H1 (cell line): Measurements from ENCODE around the gene RWDD4. TPM values are rescaled to one million over a fixed set of nuclear protein-coding genes. Genes with fewer than 3 reads are reported as not detected.

Source experiments
- CTCF ChIA-PET: fragments of 300-600 bp; sonication (Branson Sonifier 250); formaldehyde crosslinking; loops from one replicate; lab custom pipeline; 2021; ENCODE audit not compliant: partially characterized antibody; lab: Charles Lee
- POLR2A ChIA-PET: fragments of 300-600 bp; sonication (Branson Sonifier 250); formaldehyde crosslinking; loops from one replicate; lab custom pipeline; 2021; ENCODE audit warnings: inconsistent platforms; ENCODE audit not compliant: partially characterized antibody; lab: Charles Lee
- DNase-seq, 2 experiments: peaks; one replicate each; pipeline versions ENCODE4 v3.0.0 to v3.0.0-alpha.2; 2010 to 2022; ENCODE audit warnings: low spot score in 2 of 2, low read depth in 1 of 2, mixed read lengths in 1 of 2
- FAIRE-seq: peaks from 2 replicates; lab custom pipeline; 2011; peaks lifted over from hg19 to GRCh38; lab: Jason Lieb, UNC
- H2AFZ ChIP-seq: 2 replicates; pipeline ENCODE4 v1.8.1; 2012; ENCODE audit warnings: low read length, inconsistent platforms
- H2AK5ac ChIP-seq: 2 replicates; pipeline ENCODE4 v1.6.1; 2013; ENCODE audit warnings: low read depth, low read length
- H2BK120ac ChIP-seq: replicated peaks from 2 replicates; pipeline ENCODE3; 2013; ENCODE audit warnings: low read depth, low read length, inconsistent platforms
- H2BK12ac ChIP-seq: 2 replicates; pipeline ENCODE4 v1.6.1; 2013; ENCODE audit warnings: low read depth, low read length
- H2BK15ac ChIP-seq: 2 replicates; pipeline ENCODE4 v1.6.1; 2013; ENCODE audit warnings: low read length
- H2BK20ac ChIP-seq: 2 replicates; pipeline ENCODE4 v1.6.1; 2013; ENCODE audit warnings: low read length
- H2BK5ac ChIP-seq: 2 replicates; pipeline ENCODE4 v1.6.1; 2013; ENCODE audit warnings: low read depth, low read length
- H3K14ac ChIP-seq: 2 replicates; pipeline ENCODE4 v1.6.1; 2013; ENCODE audit warnings: inconsistent platforms; ENCODE audit not compliant: insufficient read length
- H3K18ac ChIP-seq: 2 replicates; pipeline ENCODE4 v1.6.1; 2013; ENCODE audit warnings: low read length; ENCODE audit errors: extremely low read depth
- H3K23ac ChIP-seq: 2 replicates; pipeline ENCODE4 v1.6.1; 2013; ENCODE audit warnings: inconsistent platforms; ENCODE audit not compliant: insufficient read length
- H3K23me2 ChIP-seq: 2 replicates; pipeline ENCODE4 v1.6.1; 2013; ENCODE audit warnings: low read depth, low read length
- H3K27ac ChIP-seq: 2 replicates; pipeline ENCODE4 v1.6.1; 2011; ENCODE audit warnings: low read depth, low read length, inconsistent platforms
- H3K27me3 ChIP-seq, 4 experiments: replicated peaks in 1 of 4; 1 replicate in 1 of 4; 2 replicates in 3 of 4; pipeline versions ENCODE4 v1.6.1 to v1.8.1; 2011 to 2013; ENCODE audit warnings: low read length in 3 of 4, mild to moderate bottlenecking in 3 of 4, inconsistent platforms in 2 of 4, mixed read lengths in 2 of 4, moderate library complexity in 1 of 4; ENCODE audit not compliant: control insufficient read depth in 3 of 4, insufficient read depth in 3 of 4; ENCODE audit errors: extremely low read depth in 1 of 4
- H3K36me3 ChIP-seq, 4 experiments: 2 replicates each; pipeline versions ENCODE4 v1.6.1 to v1.8.1; 2011 to 2013; ENCODE audit warnings: mild to moderate bottlenecking in 4 of 4, low read length in 3 of 4, moderate library complexity in 2 of 4, control low read depth in 1 of 4, inconsistent platforms in 1 of 4; ENCODE audit not compliant: insufficient read depth in 4 of 4, control insufficient read depth in 2 of 4
- H3K4ac ChIP-seq: replicated peaks from 2 replicates; pipeline ENCODE3; 2013; ENCODE audit warnings: low read length, low read depth, mixed read lengths, inconsistent platforms; ENCODE audit not compliant: insufficient read length
- H3K4me1 ChIP-seq, 4 experiments: replicated peaks in 1 of 4; 1 replicate in 1 of 4; 2 replicates in 3 of 4; pipeline versions ENCODE4 v1.6.1 to v1.8.1; 2011 to 2013; ENCODE audit warnings: low read length in 3 of 4, inconsistent platforms in 2 of 4, mixed read lengths in 1 of 4; ENCODE audit not compliant: insufficient read depth in 4 of 4, control insufficient read depth in 3 of 4
- H3K4me2 ChIP-seq, 2 experiments: 2 replicates each; pipeline versions ENCODE4 v1.6.1 to v1.8.1; 2011 to 2013; ENCODE audit warnings: low read depth in 2 of 2, low read length in 2 of 2, control low read depth in 1 of 2, inconsistent platforms in 1 of 2, mild to moderate bottlenecking in 1 of 2; ENCODE audit not compliant: insufficient read depth in 1 of 2
- H3K4me3 ChIP-seq, 4 experiments: fragments of 200-600, 300-600 bp in 1 of 4; sonication (generic), shearing (Covaris generic), sonication (Bioruptor Twin) in 1 of 4; 2 replicates each; pipeline versions ENCODE4 v1.5.1 to v1.8.1; 2011 to 2016; ENCODE audit warnings: low read length in 4 of 4, low read depth in 3 of 4, control low read depth in 2 of 4, inconsistent platforms in 2 of 4, mild to moderate bottlenecking in 2 of 4, mixed read lengths in 1 of 4, moderate library complexity in 1 of 4; ENCODE audit not compliant: insufficient read depth in 2 of 4; ENCODE audit errors: extremely low read depth in 1 of 4
- H3K56ac ChIP-seq: replicated peaks from 2 replicates; pipeline ENCODE3; 2013; ENCODE audit warnings: low read depth, mild to moderate bottlenecking, mixed read lengths, low read length, inconsistent platforms; ENCODE audit not compliant: insufficient read length
- H3K79me1 ChIP-seq: 2 replicates; pipeline ENCODE4 v1.6.1; 2013; ENCODE audit warnings: low read depth, low read length, control low read depth
- H3K79me2 ChIP-seq, 2 experiments: 2 replicates each; pipeline versions ENCODE4 v1.6.1 to v1.8.1; 2012 to 2013; ENCODE audit warnings: low read length in 2 of 2, mild to moderate bottlenecking in 2 of 2, inconsistent platforms in 1 of 2; ENCODE audit not compliant: insufficient read depth in 2 of 2, control insufficient read depth in 1 of 2
- H3K9ac ChIP-seq, 4 experiments: replicated peaks in 1 of 4; 1 replicate in 1 of 4; 2 replicates in 3 of 4; pipeline versions ENCODE4 v1.6.1 to v1.8.1; 2011 to 2013; ENCODE audit warnings: low read depth in 3 of 4, low read length in 3 of 4, control low read depth in 2 of 4, mild to moderate bottlenecking in 2 of 4, moderate library complexity in 2 of 4, inconsistent platforms in 1 of 4; ENCODE audit errors: extremely low read depth in 1 of 4
- H3K9me3 ChIP-seq, 2 experiments: 2 replicates each; pipeline versions ENCODE4 v1.6.1 to v1.8.1; 2012 to 2013; ENCODE audit warnings: mild to moderate bottlenecking in 2 of 2, moderate library complexity in 2 of 2, control low read depth in 1 of 2, inconsistent platforms in 1 of 2, low read depth in 1 of 2, low read length in 1 of 2, mixed read lengths in 1 of 2; ENCODE audit not compliant: insufficient read depth in 2 of 2
- H4K20me1 ChIP-seq, 2 experiments: replicated peaks in 1 of 2; 2 replicates each; pipeline versions ENCODE3 to v1.8.1; 2011 to 2013; ENCODE audit warnings: inconsistent platforms in 2 of 2, low read length in 2 of 2, mild to moderate bottlenecking in 1 of 2; ENCODE audit not compliant: insufficient read depth in 2 of 2, control insufficient read depth in 1 of 2
- H4K5ac ChIP-seq: 2 replicates; pipeline ENCODE4 v1.6.1; 2013; ENCODE audit warnings: low read length, low read depth, mixed read lengths, inconsistent platforms; ENCODE audit not compliant: insufficient read length
- H4K8ac ChIP-seq: 2 replicates; pipeline ENCODE4 v1.8.0; 2013; ENCODE audit warnings: mild to moderate bottlenecking, moderate library complexity, low read length, inconsistent platforms; ENCODE audit not compliant: insufficient read depth; ENCODE audit errors: extremely low read depth
- H4K91ac ChIP-seq: replicated peaks from 2 replicates; pipeline ENCODE3; 2013; ENCODE audit warnings: low read length, mixed read lengths, inconsistent platforms; ENCODE audit not compliant: insufficient read length
- CBX5 ChIP-seq: fragments of 300-800, 300-1000 bp; sonication (generic); IDR thresholded peaks from 2 replicates; pipeline ENCODE4 v1.7.1; 2016; ENCODE audit warnings: antibody characterized with exemption, low read length, low read depth
- EZH2 ChIP-seq: fragments of 200-600 bp; sonication (generic); IDR thresholded peaks from 2 replicates; pipeline ENCODE4 v1.7.1; 2012; ENCODE audit warnings: low read depth, mild to moderate bottlenecking, moderate library complexity, low read length, inconsistent platforms; ENCODE audit not compliant: severe bottlenecking
- KDM4A ChIP-seq: IDR thresholded peaks from one replicate; pipeline ENCODE4 v1.7.1; 2012; ENCODE audit warnings: low read depth, mild to moderate bottlenecking, moderate library complexity, low read length, inconsistent platforms; ENCODE audit not compliant: severe bottlenecking
- MAX ChIP-seq: IDR thresholded peaks from 2 replicates; pipeline ENCODE4 v1.6.1; 2012; ENCODE audit warnings: inconsistent platforms
- POLR2AphosphoS5 ChIP-seq: IDR thresholded peaks from 2 replicates; pipeline ENCODE4 v1.6.1; 2011; ENCODE audit warnings: low read depth, low read length
- SRF ChIP-seq: IDR thresholded peaks from 2 replicates; pipeline ENCODE4 v1.6.1; 2011; ENCODE audit warnings: mild to moderate bottlenecking, low read depth, low read length, moderate library complexity
- TAF7 ChIP-seq: optimal IDR thresholded peaks from 2 replicates; pipeline ENCODE3; 2011; ENCODE audit warnings: low read depth, mild to moderate bottlenecking, inconsistent platforms, low read length, moderate library complexity, borderline replicate concordance
- WGBS, 2 experiments: shearing (Covaris generic) in 1 of 2; methylation state at CpG; one replicate each; pipeline versions ENCODE4 v1.1.6 to v1.1.7; 2013 to 2015; ENCODE audit warnings: low lambda C conversion rate in 2 of 2, mixed read lengths in 2 of 2, inconsistent platforms in 1 of 2, low coverage in 1 of 2, missing lambda C conversion rate in 1 of 2; ENCODE audit not compliant: insufficient replicate concordance in 2 of 2, insufficient coverage in 1 of 2, insufficient read length in 1 of 2; ENCODE audit errors: extremely low coverage in 1 of 2, missing lambda C conversion rate in 1 of 2; 5-methylcytosine and 5-hydroxymethylcytosine counted together
- long read RNA-seq, 2 experiments: library from RNA in 1 of 2; library from capped mRNA in 1 of 2; stranded (forward); transcript quantifications; one replicate each; pipeline ENCODE4 v2.0.0, GENCODE V29; 2021; ENCODE audit warnings: inconsistent platforms in 1 of 2
- polyA minus RNA-seq, 3 experiments: library from RNA; depleted of rRNA, polyadenylated mRNA; stranded (reverse); fragments of >200 nt; gene quantifications; 1 replicate in 2 of 3; 2 replicates in 1 of 3; pipeline ENCODE4 v1.2.3, GENCODE V29; 2011
- polyA plus RNA-seq, 7 experiments: library from polyadenylated mRNA; depleted of rRNA in 3 of 7; stranded (reverse) in 5 of 7; unstranded in 2 of 7; fragments of >200 nt in 5 of 7; fragments of 200-250 nt in 2 of 7; gene quantifications; 1 replicate in 5 of 7; 2 replicates in 1 of 7; 4 replicates in 1 of 7; pipeline versions ENCODE4 v1.2.1 to v1.2.3, GENCODE V29; 2011 to 2013; ENCODE audit warnings: missing spikeins in 2 of 7, mixed read lengths in 2 of 7
- total RNA-seq: library from RNA; stranded (reverse); fragmentation: NEBNext Ultra II Directional; extraction: Animal tissue kit (Norgen Biotek cat#: 25700); gene quantifications from 2 replicates; pipeline ENCODE4 v1.2.1, GENCODE V29; 2021

RWDD4 gene
- total RNA-seq (18.5 and 18.9 TPM in 2 replicates), polyA plus RNA-seq (2011; rRNA removed) (4.0 and 5.4 TPM in 2 replicates), polyA minus RNA-seq (2011; rRNA and poly(A)+ RNA removed) (1.3 and 2.0 TPM in 2 replicates)
- polyA plus RNA-seq (2011; cell fraction: cytosol; rRNA removed): 7.0 TPM
- polyA plus RNA-seq (2011; cell fraction: nucleus; rRNA removed): 4.4 TPM
- 6.4 to 9.0 TPM (median 6.7 TPM) in 4 replicates for polyA plus RNA-seq (2012, experiment 1 of 2)
- 2.2 TPM for polyA plus RNA-seq (2012, experiment 2 of 2)
- polyA plus RNA-seq (2013, experiment 1 of 2): 24.9 TPM
- polyA plus RNA-seq (2013, experiment 2 of 2): 25.3 TPM
- polyA minus RNA-seq (2011; cell fraction: cytosol; rRNA and poly(A)+ RNA removed): 2.9 TPM
- 5.5 TPM for polyA minus RNA-seq (2011; cell fraction: nucleus; rRNA and poly(A)+ RNA removed)
- long read RNA-seq, experiment 1, transcript RWDD4-202 (7 exons, 2,590 nt): major isoform, 15 of 26 reads
- long read RNA-seq, experiment 1, partial matches to known transcripts: 3 of 26 reads
- long read RNA-seq, experiment 1, other reads (novel, unspliced or antisense): 8 of 26 reads
- long read RNA-seq, experiment 2, transcript RWDD4-202 (7 exons, 2,590 nt): major isoform, 5 of 6 reads
- long read RNA-seq, experiment 2, partial matches to known transcripts: 0 of 6 reads
- long read RNA-seq, experiment 2, other reads (novel, unspliced or antisense): 1 of 6 reads

- peak within 1 kb of the TSS; percentile 60; the same call in 1 of the 2 replicates for H2BK12ac ChIP-seq
- peaks cover 0 to 4% (median 0%) of the 10 kb centered on the region in 4 experiments; a peak in 3 of 7 replicates for H3K4me1 ChIP-seq
- CTCF ChIA-PET: no interaction called here
- FAIRE-seq: no peak
- H2BK120ac ChIP-seq: no peak within 1 kb of the TSS
- no peak within 1 kb of the TSS for H3K18ac ChIP-seq
- 0 out of 2 replicates have a peak, but pooled peaks cover 2% of the 10 kb centered on the region for H3K79me1 ChIP-seq
- H3K56ac ChIP-seq: no peak within 1 kb of the TSS
- peak within 1 kb of the TSS; percentile 78 for H3K4ac ChIP-seq
- H2AFZ ChIP-seq: peak within 1 kb of the TSS; percentile 89
- peak within 1 kb of the TSS; percentile 78 to 97 (median 84) for H3K9ac ChIP-seq
- H3K23me2 ChIP-seq: peaks cover 12% of the 10 kb centered on the region
- peak; percentile 94 for DNase-seq
- H3K27ac ChIP-seq: peak within 1 kb of the TSS; percentile 76
- no peak within 1 kb of the TSS for H2BK5ac ChIP-seq
- no peak within 1 kb of the TSS for H2BK20ac ChIP-seq
- H3K4me2 ChIP-seq: peak within 1 kb of the TSS; percentile 78 to 99
- H2BK15ac ChIP-seq: no peak within 1 kb of the TSS
- no peak within 1 kb of the TSS for H2AK5ac ChIP-seq
- peaks cover 0 to 35% of the 10 kb centered on the region in 2 experiments; a peak in 2 of 4 replicates for H3K79me2 ChIP-seq
- no peaks in the 10 kb centered on the region for H4K20me1 ChIP-seq
- 3% methylated on average over 50 of the region's 63 CpGs; no CpG with 5 or more reads in 1 of the 2 experiments for WGBS, 2 experiments
- no peak within 1 kb of the TSS for H4K5ac ChIP-seq
- POLR2A ChIA-PET: interaction anchor here (0.7 to 1.0 kb wide), 3 partner anchors 10 to 33 kb away, joined by 3 read pairs; no protein-coding TSS in a partner anchor
- peaks cover 0 to 5% (median 0%) of the 10 kb centered on the region in 4 experiments; a peak in 1 of 8 replicates for H3K36me3 ChIP-seq
- no peaks in the 10 kb centered on the region for H3K9me3 ChIP-seq
- H4K91ac ChIP-seq: no peak within 1 kb of the TSS
- peak within 1 kb of the TSS; percentile 71; the same call in 1 of the 2 replicates for H4K8ac ChIP-seq
- no peaks in the 10 kb centered on the region; a peak in 1 of 7 replicates for H3K27me3 ChIP-seq
- peak within 1 kb of the TSS; percentile 71 to 99 (median 79) for H3K4me3 ChIP-seq
- peak within 1 kb of the TSS; percentile 61 for H3K14ac ChIP-seq
- no peak within 1 kb of the TSS for H3K23ac ChIP-seq
- TF ChIP-seq KDM4A (peak; percentile 76), TAF7 (no peak), SRF (no peak), MAX (no peak; the same call in 1 of the 2 replicates), CBX5 (no peak), EZH2 (no peak), POLR2AphosphoS5 (peak; percentile 80)
These were observed at the start of gene RWDD4, which contains the start of gene TRAPPC11 for GRCh38 chr4:183659029-183659871. Gene RWDD4 (minus strand): TSS chr4:183659185. CDS start chr4:183658952, 233 bp downstream. Gene TRAPPC11 (plus strand): TSS chr4:183659293. CDS start chr4:183663868, 4,575 bp downstream.
